Endothelial cell of hepatic sinusoid (primary cell): Measurements from ENCODE around the gene ATAD3A.
"Not testable (repeated sequence)": the region's sequence is repeated elsewhere in the genome, so short reads cannot be mapped to it uniquely, and the experiment has no call there.

Experiments used
- in situ Hi-C: cut with HindIII; loops from 2 replicates; pipeline ENCODE4 v1.10.0; 2017; ENCODE audit warnings: low sequenced_read_pairs

Gene ATAD3A

GRCh38 chr1:1511533-1512285 lies at the start of gene ATAD3A:
TSS of gene ATAD3A (plus strand) at chr1:1512162. CDS start at chr1:1512269, 107 bp downstream.
- in situ Hi-C loops, result no loop called here

- in situ Hi-C loops, result no loop called here
Measured at GRCh38 chr1:1462318-1462966, 49.5 kb upstream of the ATAD3A start.

GRCh38 chr1:1463312-1463711 lies 48.6 kb upstream of the ATAD3A start:
- in situ Hi-C loops, result no loop called here

GRCh38 chr1:1468196-1468985 lies 43.6 kb upstream of the ATAD3A start:
- in situ Hi-C loops, result not testable (repeated sequence)

GRCh38 chr1:1470626-1471388 lies 41.2 kb upstream of the ATAD3A start:
- in situ Hi-C loops, result no loop called here

GRCh38 chr1:1471389-1472052 lies 40.4 kb upstream of the ATAD3A start, which contains the start of gene ATAD3B:
TSS of gene ATAD3B (plus strand) at chr1:1471765. CDS start at chr1:1471885, 120 bp downstream.
- in situ Hi-C loops, result no loop called here

GRCh38 chr1:1472053-1472876 lies 39.7 kb upstream of the ATAD3A start:
- in situ Hi-C loops, result not testable (repeated sequence)

GRCh38 chr1:1476011-1476410 lies 36.0 kb upstream of the ATAD3A start:
- in situ Hi-C loops, result not testable (repeated sequence)

GRCh38 chr1:1477206-1477605 lies 34.8 kb upstream of the ATAD3A start:
- in situ Hi-C loops, result no loop called here

- in situ Hi-C loops, result no loop called here
Measured at GRCh38 chr1:1479547-1480487, 32.1 kb upstream of the ATAD3A start.

GRCh38 chr1:1480488-1480867 lies 31.5 kb upstream of the ATAD3A start:
- in situ Hi-C loops, result not testable (repeated sequence)

GRCh38 chr1:1481811-1482210 lies 30.2 kb upstream of the ATAD3A start:
- in situ Hi-C loops, result not testable (repeated sequence)

GRCh38 chr1:1482856-1483255 lies 29.1 kb upstream of the ATAD3A start:
- in situ Hi-C loops, result no loop called here

GRCh38 chr1:1483714-1484113 lies 28.2 kb upstream of the ATAD3A start:
- in situ Hi-C loops, result no loop called here

- in situ Hi-C loops, result not testable (repeated sequence)
Measured at GRCh38 chr1:1484976-1485750, 26.8 kb upstream of the ATAD3A start.

- in situ Hi-C loops, result not testable (repeated sequence)
Measured at GRCh38 chr1:1485755-1486317, 26.1 kb upstream of the ATAD3A start.

- in situ Hi-C loops, result no loop called here
Measured at GRCh38 chr1:1487701-1488100, 24.3 kb upstream of the ATAD3A start.
